GM21390 (cell line): ENCODE results near the gene EZH1.

Experiments used
- ATAC-seq: cut with Tn5 transposase; IDR thresholded peaks from one replicate; pipeline ENCODE4 v1.9.1; 2021; ENCODE audit not compliant: unreplicated experiment

EZH1 gene

DNA sequence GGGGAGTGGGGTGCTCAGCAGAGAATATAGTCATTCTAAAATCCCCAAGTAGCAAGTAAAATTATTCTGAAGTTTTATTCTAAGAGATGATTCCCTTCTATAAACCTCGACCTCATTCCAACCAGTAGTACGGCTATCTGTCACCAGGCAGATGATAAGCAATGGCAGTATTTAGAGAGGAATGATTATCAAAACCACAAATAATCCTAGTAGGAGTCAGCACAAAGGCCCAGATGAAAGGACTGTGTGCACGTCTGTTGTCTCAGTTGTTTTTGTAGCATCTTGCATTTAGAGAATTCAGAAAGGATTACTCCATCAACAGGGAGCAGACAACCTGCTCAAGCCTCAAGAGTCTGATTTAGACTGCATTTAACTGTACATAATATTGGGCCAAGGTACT, 21.2 kb downstream of the EZH1 start:
- ATAC-seq, result no peak

DNA sequence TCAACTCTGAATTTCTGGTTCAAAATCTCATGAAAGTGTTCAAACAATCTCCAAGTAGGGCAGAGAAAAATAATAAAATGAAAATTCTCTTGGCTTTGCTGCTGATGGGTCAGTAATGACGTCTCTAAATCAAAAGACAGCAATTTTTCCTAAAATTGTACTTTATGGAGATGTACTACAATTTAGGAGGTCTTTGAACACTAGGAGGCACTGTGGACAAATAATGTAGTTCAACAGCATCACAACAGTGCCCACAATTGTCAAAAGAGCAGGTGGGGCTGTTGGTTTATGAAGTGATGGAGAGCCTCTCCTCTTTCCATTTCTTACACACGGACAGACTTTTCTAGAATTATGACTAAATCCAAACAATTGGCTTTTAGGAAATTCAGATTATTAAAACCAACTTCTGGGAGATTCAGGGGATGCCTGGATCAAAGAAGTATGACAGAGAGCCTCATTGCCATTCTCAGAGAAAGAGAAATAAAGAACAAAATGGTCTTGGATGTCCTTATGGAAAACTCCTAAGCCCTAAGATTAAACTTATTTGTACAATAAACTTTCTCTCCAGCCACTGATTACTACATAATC, 23.8 kb downstream of the EZH1 start:
- no peak for ATAC-seq

DNA sequence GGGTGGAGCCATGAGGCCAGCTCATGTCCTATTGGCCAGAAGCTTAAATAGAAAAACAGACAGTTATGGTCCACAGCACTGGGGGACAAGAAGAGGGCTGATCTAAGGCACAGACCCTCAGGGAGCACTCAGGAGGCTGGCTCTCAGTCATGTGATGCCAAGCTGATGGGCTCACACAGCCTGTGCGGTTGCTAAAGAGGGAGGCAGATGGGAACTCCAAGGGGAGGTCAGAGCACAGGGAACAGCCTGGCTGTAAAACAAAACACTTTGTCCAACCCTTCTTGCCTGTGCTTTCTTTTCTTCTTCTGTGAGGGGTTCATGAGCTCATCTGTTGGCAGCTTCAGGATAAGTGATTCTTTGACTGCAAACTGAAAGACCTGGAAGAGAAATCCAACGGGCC, 35.3 kb downstream of the EZH1 start:
- ATAC-seq, result no peak

GRCh38 chr17:42708588-42708987, 36.3 kb downstream of the EZH1 start:
- ATAC-seq, result no peak

- no peak for ATAC-seq
Observed at GRCh38 chr17:42706732-42707131, 38.1 kb downstream of the EZH1 start.

DNA sequence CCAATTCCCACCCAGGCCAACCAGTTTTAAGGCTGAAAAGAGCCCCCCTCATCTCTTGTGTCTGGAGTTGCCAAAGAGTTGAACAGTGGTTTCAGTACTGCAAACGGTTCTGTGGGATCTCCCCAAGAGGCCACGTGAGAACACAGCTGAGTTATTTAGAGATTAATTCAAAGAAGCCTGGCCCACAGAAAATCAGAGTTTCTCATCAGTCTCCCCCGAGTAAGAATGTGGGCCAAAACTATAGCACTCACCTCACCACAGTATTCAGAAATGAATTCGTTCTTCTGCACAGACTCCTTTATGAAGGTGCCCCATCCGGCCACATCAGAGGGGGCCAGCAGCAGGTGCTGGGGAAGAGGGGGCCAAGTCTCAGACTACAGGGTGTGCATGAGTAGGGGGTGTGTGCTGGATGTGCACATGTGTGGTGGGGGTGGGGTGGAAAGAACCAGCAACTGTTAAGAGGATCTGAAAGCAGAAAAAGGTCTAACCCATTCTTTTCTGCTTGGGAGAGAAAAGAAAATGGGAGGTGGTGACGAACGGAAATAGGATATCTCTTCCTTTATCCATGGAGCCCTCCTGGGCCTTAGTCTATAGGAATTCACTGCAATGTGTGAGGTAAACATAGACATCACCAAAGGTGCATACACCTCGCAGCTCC, 39.9 kb downstream of the EZH1 start:
- ATAC-seq, result peak; percentile 65

GRCh38 chr17:42704490-42704836, 40.4 kb downstream of the EZH1 start:
- peak; percentile 9 for ATAC-seq

DNA sequence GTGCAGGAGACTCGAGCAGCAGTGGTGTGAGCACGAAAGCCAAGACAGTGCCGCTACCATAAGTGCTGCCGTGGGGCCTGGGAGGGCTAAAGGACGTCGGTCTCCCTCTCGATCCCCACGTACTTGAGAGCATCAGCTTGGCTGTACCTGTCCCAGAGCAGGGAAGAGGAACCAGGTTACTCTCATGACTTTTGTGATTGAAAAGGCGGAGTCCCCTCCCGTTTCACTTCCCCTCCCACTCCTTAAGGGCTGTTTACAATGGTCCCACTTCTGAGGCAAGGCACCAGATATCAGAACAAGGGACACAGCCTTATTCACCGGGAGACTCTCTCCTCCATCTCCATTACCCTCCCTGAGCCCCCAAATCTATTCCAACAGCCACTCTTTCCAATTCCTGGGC, 42.4 kb downstream of the EZH1 start:
- no peak for ATAC-seq

- no peak for ATAC-seq
Observed at GRCh38 chr17:42700586-42701289, 44.1 kb downstream of the EZH1 start.

DNA sequence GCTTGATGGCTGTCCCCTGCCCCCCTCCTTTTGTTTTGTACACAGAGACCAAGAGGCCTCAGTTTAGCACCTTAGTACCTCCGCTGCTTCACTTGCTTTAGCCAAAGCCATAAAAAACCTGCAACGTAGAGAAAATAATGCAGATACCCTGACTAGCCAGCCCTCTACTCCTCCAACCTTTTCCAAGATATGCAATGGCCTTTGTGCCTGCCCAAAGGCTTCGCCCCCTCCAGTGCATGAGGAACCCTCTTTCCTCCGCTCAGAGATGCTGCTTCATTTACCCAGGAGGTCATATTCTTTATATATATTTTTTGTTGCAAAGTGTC, 45.5 kb downstream of the EZH1 start:
- ATAC-seq, result no peak

DNA sequence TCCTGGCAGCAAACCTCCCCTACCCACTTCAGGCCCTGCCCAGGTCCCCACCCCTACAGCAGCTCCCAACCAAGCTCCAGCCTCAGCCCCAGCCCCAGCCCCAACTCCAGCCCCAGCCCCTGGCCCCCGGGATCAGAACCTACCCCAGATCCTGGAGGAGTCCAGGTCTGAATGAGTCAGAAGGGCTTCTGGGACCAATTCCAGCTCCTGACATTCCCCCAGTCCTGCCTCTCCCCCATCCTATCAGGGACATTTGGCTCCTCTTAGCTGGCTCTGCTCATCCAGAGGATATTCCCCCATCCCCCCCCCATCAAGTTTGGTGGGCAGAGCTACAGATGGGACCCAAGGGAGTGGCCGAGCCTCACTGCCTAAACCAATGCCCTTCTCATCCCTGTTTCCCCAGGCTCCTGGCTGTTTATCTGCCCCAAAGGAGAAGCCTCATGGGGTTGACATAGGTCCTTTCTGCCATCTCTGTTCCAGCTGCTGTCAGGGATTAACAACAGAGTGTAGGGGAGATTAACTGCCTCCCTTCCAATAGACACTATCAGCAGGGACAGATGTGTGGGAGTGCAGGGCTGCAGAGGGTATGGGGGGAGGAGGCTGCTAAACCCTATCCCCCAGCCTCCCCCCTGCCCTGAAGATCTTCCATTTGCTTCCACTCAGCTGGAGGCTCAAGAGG, 46.0 kb downstream of the EZH1 start:
- no peak for ATAC-seq

GRCh38 chr17:42697108-42697811, 47.6 kb downstream of the EZH1 start:
- no peak for ATAC-seq

GRCh38 chr17:42695500-42695899, 49.3 kb downstream of the EZH1 start:
- no peak for ATAC-seq

- ATAC-seq, result no peak
Observed at GRCh38 chr17:42694524-42694923, 50.3 kb downstream of the EZH1 start.

- ATAC-seq, result no peak
Observed at GRCh38 chr17:42692489-42692888, 52.4 kb downstream of the EZH1 start.

DNA sequence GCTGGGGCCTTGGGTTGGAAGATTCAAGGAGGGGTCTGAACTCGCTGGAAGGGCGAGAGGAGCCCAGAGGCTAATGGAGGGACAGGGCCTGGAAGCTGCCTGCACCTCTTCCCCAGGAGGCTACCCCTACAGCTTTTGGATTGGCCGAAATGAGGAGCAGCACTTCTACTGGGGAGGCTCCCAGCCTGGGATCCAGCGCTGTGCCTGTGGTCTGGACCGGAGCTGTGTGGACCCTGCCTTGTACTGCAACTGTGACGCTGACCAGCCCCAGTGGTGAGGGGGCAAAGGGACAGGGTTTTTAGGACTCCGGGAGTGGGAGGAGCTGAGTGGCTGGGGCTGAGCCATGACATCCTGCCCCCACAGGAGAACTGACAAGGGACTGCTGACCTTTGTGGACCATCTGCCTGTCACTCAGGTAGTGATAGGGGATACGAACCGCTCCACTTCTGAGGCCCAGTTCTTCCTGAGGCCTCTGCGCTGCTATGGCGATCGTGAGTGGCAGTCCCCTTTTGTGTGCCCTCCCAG, 53.8 kb downstream of the EZH1 start:
- no peak for ATAC-seq

- ATAC-seq, result no peak
Observed at GRCh38 chr17:42690596-42690995, 54.2 kb downstream of the EZH1 start.

DNA sequence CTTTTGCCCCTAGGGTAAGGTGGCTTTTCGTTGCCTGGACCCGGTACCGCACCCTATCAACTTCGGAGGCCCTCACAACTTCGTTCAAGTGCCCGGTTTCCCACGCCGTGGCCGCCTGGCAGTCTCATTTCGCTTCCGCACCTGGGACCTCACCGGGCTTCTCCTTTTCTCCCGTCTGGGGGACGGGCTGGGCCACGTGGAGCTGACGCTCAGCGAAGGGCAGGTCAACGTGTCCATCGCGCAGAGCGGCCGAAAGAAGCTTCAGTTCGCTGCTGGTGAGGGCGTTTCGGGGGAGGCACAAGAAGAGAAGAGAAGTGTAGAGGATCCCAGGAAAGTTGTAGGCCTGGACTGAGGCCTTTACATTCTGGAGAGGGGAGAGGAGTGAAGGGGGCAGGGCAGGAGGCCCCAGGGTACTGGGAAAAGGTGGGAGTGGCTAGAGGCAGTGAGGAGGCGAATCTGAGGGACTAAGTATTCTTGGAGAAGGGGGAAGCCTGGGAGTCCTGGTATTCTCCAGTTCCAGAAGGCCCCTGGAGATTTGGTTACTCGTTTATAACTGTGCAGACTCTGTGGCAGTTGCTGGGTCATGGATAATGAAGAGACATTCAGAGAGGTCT, 57.0 kb downstream of the EZH1 start:
- no peak for ATAC-seq

- no peak for ATAC-seq
Observed at GRCh38 chr17:42686520-42687128, 58.2 kb downstream of the EZH1 start.

DNA sequence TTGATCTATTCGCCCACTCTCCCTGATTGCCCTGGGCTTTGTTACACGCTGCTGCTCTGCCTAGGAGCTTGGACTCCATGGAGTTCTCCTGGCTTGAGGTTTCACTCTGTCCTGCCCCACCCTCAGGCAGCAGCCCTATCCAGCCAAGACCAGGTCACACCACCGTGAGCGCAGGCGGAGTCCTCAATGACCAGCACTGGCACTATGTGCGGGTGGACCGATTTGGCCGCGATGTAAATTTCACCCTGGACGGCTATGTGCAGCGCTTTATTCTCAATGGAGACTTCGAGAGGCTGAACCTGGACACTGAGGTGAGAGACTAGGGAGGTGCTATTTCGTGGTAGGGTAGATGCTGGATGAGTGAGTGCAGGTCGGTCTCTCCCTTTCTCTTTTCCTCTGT, 59.0 kb downstream of the EZH1 start:
- ATAC-seq, result no peak
